ENCODE data around the gene CCDC57.

DNA sequence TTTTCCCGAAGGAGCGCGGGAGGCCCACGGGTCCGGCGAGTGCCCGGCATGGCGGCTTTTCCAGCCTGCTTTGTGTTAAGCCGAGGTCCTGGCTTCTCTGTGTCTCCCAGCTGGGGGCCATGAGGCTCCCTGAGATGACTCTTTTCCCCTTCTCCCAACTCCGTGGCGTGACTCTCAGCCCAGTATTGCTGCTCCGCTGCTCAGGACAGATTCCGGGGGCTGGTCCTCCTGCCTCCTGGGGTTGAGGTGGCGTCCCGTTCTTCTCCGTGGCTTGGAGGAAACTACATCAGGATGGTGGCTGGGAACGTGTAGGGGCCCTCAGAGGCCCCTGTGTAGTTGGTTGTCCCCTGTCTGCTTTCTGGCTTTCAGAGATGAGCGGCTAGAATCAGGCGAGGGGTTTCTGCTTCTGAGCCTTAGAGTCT is 160.0 kb downstream of the CCDC57 start:
- TF ChIP-seq EZH2phosphoT487 (IDR thresholded peaks at IDR 0.05; ENCODE audit: insufficient read depth, low read depth) = no peak
- TF ChIP-seq EZH2 (IDR thresholded peaks at IDR 0.05; ENCODE audit: insufficient read depth, poor library complexity, severe bottlenecking) = no peak
